ENCODE measurements around the gene ZNF133. TPM values are rescaled to one million over a fixed set of nuclear protein-coding genes. Genes with fewer than 3 reads are reported as not detected.

Gene ZNF133
- total and polyA plus RNA-seq, 12 donors = 4.9 to 16.6 (median 6.0) TPM

DNA sequence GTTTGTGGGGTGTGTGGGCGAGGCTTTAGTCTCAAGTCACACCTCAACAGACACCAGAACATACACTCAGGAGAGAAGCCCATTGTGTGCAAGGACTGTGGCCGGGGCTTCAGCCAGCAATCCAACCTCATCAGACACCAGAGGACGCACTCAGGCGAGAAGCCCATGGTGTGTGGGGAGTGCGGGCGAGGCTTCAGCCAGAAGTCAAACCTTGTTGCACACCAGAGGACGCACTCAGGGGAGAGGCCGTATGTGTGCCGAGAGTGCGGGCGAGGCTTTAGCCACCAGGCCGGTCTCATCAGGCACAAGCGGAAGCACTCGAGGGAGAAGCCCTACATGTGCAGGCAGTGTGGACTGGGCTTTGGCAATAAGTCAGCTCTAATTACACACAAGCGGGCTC lies 27.8 kb downstream of the ZNF133 start:
- Histone ChIP-seq H3K27me3 (no peaks in the 10 kb centered on the region), H3K27ac (no peak overlapping the region), H3K36me3 (peaks cover 0 to 48% (median 18%) of the 10 kb centered on the region in 9 donors), H3K4me1 (no peaks in the 10 kb centered on the region), H3K4me3 (no peak overlapping the region), H3K9me3 (no peaks in the 10 kb centered on the region)
- WGBS, 2 donors = 96 to 97% methylated on average over 15 of the region's 15 CpGs
- intact Hi-C loops (cut with DNase I) = no loop called here
- ATAC-seq (no peak), DNase-seq (no peak)
- TF ChIP-seq, protein P1, sequence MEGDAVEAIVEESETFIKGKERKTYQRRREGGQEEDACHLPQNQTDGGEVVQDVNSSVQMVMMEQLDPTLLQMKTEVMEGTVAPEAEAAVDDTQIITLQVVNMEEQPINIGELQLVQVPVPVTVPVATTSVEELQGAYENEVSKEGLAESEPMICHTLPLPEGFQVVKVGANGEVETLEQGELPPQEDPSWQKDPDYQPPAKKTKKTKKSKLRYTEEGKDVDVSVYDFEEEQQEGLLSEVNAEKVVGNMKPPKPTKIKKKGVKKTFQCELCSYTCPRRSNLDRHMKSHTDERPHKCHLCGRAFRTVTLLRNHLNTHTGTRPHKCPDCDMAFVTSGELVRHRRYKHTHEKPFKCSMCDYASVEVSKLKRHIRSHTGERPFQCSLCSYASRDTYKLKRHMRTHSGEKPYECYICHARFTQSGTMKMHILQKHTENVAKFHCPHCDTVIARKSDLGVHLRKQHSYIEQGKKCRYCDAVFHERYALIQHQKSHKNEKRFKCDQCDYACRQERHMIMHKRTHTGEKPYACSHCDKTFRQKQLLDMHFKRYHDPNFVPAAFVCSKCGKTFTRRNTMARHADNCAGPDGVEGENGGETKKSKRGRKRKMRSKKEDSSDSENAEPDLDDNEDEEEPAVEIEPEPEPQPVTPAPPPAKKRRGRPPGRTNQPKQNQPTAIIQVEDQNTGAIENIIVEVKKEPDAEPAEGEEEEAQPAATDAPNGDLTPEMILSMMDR (IDR thresholded peaks at IDR 0.05) = no peak

DNA sequence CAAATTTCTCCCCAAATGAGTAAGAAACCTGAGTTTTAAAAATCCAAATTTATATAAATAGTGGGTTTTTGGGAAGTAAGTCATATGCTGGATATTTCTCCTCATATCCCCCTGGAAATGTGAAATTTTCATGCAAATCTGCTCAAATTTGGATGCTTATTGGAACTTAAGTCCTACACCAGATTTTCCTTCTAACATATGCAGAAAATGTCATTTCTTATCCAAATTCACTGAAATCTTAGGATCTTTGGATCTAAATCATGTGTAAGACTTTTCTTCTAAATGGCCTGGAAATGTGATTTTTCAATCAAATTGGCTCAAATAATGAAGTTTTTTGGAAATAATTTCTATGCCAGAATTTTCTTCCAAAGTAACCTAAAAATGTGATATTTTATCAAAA lies 33.0 kb downstream of the ZNF133 start:
- TF ChIP-seq, protein P1 (IDR thresholded peaks at IDR 0.05) = no peak
- H3K9me3 ChIP-seq = no peaks in the 10 kb centered on the region
- H3K27me3 ChIP-seq = no peaks in the 10 kb centered on the region
- intact Hi-C loops (cut with DNase I) = no loop called here
- ATAC-seq (no peak), DNase-seq (no peak)
- H3K4me3 ChIP-seq = no peak overlapping the region
- H3K36me3 ChIP-seq = peaks cover 0 to 17% (median 10%) of the 10 kb centered on the region in 9 donors
- H3K27ac ChIP-seq = no peak overlapping the region
- H3K4me1 ChIP-seq = no peaks in the 10 kb centered on the region

DNA sequence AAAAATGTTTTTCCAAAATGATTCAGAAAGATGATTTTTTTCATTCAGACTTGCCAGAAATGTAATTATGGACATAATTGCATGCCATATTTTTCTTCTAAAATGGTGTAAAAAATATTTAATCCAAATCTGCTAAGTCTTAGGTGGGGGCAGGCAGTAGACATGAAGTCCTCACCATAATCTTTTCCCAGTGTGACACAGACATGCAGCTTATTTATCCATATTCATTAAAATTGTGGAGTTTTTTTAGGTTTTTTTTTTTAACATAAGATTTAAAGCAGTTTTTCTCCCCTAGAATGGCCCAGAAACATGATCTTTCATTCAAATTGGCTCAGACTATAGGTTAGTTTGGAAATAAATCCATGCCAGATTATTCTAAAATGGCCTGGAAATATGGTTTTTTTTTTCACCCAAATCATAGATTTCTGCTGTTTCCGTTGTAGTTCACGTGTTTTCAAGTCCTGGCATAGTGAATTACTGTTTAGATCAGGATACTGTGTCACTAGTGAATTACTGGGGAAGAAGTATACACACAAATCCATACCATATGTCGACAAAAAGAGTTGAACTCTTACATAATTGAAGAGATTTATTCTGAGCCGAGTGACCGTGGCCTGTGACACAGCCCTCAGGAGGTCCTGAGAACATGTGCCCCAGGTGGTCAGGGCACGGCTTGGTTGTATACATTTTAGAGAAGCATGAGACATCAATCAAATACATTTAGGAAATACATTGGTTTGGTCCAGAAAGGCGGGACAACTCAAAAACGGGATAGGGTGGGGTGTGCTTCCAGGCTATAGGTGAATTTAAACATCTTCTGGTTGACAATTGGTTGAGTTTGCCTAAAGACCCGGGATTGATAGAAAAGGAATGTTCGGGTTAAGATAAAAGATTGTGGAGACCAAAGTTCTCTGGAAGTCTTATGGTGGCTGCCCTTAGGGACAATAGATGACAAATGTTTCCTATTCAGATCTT lies 33.9 kb downstream of the ZNF133 start:
- no peak overlapping the region for H3K27ac ChIP-seq
- intact Hi-C loops (cut with DNase I) = no loop called here
- no peaks in the 10 kb centered on the region for H3K4me1 ChIP-seq
- H3K36me3 ChIP-seq = peaks cover 0 to 8% (median under 1%) of the 10 kb centered on the region in 9 donors
- no peak overlapping the region for H3K4me3 ChIP-seq
- peaks cover 0 to 4% (median 1%) of the 10 kb centered on the region in 11 donors for H3K9me3 ChIP-seq
- DNase-seq (no peak), ATAC-seq (no peak)
- TF ChIP-seq, protein P1 (IDR thresholded peaks at IDR 0.05) = no peak
- H3K27me3 ChIP-seq = no peaks in the 10 kb centered on the region
- 86 to 91% methylated on average over 10 of the region's 10 CpGs for WGBS, 2 donors

DNA sequence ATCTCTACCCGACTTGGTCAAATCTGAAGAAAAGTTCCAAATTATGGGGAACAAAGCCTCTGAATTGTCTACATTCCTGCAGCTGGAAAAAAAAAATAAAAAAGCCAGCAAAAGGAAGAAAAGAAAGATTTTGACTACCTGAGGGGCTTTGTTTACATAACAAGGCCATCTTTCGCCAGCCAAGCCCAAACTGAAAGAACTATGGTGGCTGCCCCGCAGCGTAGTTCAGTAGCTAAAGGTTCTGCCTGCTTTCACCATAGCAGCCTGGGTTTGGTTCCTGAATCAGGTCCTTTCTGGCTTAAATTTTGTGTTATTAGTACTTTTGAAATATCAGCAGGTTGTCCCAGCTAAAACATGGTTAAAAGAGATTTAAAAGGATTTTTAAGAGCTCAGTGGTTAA lies 35.4 kb downstream of the ZNF133 start:
- intact Hi-C loops (cut with DNase I) = no loop called here
- WGBS, 2 donors = 78 to 88% methylated on average over 4 of the region's 4 CpGs
- ATAC-seq (no peak), DNase-seq (no peak)
- Histone ChIP-seq H3K27me3 (no peaks in the 10 kb centered on the region), H3K27ac (no peak overlapping the region), H3K9me3 (peaks cover 0 to 14% (median 9%) of the 10 kb centered on the region in 11 donors), H3K4me1 (no peaks in the 10 kb centered on the region), H3K4me3 (no peak overlapping the region), H3K36me3 (no peaks in the 10 kb centered on the region)
- TF ChIP-seq, protein P1 (IDR thresholded peaks at IDR 0.05) = no peak

All from heart right ventricle (tissue), 16 donors.